Mucosa of stomach (tissue), 1 donor: ENCODE results near the gene MEGF10.
"Not testable (repeated sequence)": the region's sequence is repeated elsewhere in the genome, so short reads cannot be mapped to it uniquely, and the experiment has no call there.

Experiments
- H3K27me3 ChIP-seq: one replicate; pipeline ENCODE4 v1.7.0; 2013; ENCODE audit warnings: mild to moderate bottlenecking, low read length; ENCODE audit not compliant: control insufficient read depth, insufficient read depth
- H3K36me3 ChIP-seq: one replicate; pipeline ENCODE4 v1.7.0; 2013; ENCODE audit warnings: low read length; ENCODE audit not compliant: control insufficient read depth, insufficient read depth
- H3K4me1 ChIP-seq: one replicate; pipeline ENCODE4 v1.7.0; 2013; ENCODE audit warnings: mild to moderate bottlenecking, low read length; ENCODE audit not compliant: control insufficient read depth, insufficient read depth
- H3K4me3 ChIP-seq: one replicate; pipeline ENCODE4 v1.7.0; 2013; ENCODE audit warnings: low read length
- H3K9ac ChIP-seq: one replicate; pipeline ENCODE4 v1.7.0; 2013; ENCODE audit warnings: mild to moderate bottlenecking, low read length, moderate library complexity
- H3K9me3 ChIP-seq: one replicate; pipeline ENCODE4 v1.7.0; 2013; ENCODE audit warnings: mild to moderate bottlenecking, low read length, moderate library complexity; ENCODE audit not compliant: control insufficient read depth
- donor health status: Pancreatic carcinoma.

MEGF10 gene

GRCh38 chr5:127288676-127289075 is 1.9 kb upstream of the MEGF10 start:
- Histone ChIP-seq H3K9me3 (no peaks in the 10 kb centered on the region), H3K4me3 (no peak overlapping the region), H3K27me3 (peaks cover 35% of the 10 kb centered on the region), H3K4me1 (peaks cover 8% of the 10 kb centered on the region), H3K9ac (no peak overlapping the region), H3K36me3 (no peaks in the 10 kb centered on the region)

GRCh38 chr5:127290946-127291693 is 524 bp downstream of the MEGF10 start:
- no peaks in the 10 kb centered on the region for H3K9me3 ChIP-seq
- H3K27me3 ChIP-seq: peaks cover 35% of the 10 kb centered on the region
- H3K4me1 ChIP-seq: peaks cover 8% of the 10 kb centered on the region
- H3K36me3 ChIP-seq: no peaks in the 10 kb centered on the region
- no peak overlapping the region for H3K9ac ChIP-seq
- H3K4me3 ChIP-seq: no peak overlapping the region

GRCh38 chr5:127292030-127292735 is 1.6 kb downstream of the MEGF10 start:
- H3K4me3 ChIP-seq: no peak overlapping the region

GRCh38 chr5:127293373-127293772 is 2.8 kb downstream of the MEGF10 start:
- H3K4me3 ChIP-seq: no peak overlapping the region
- H3K36me3 ChIP-seq: no peaks in the 10 kb centered on the region
- peaks cover 35% of the 10 kb centered on the region for H3K27me3 ChIP-seq
- H3K9me3 ChIP-seq: no peaks in the 10 kb centered on the region
- peaks cover 8% of the 10 kb centered on the region for H3K4me1 ChIP-seq
- H3K9ac ChIP-seq: no peak overlapping the region

More at GRCh38 chr5:127292030-127292735, 1.6 kb downstream of the MEGF10 start:
- no peaks in the 10 kb centered on the region for H3K36me3 ChIP-seq
- peaks cover 8% of the 10 kb centered on the region for H3K4me1 ChIP-seq
- peaks cover 35% of the 10 kb centered on the region for H3K27me3 ChIP-seq
- H3K9me3 ChIP-seq: no peaks in the 10 kb centered on the region
- H3K9ac ChIP-seq: no peak overlapping the region

- Histone ChIP-seq H3K4me1 (peaks cover 8% of the 10 kb centered on the region), H3K27me3 (peaks cover 34% of the 10 kb centered on the region), H3K36me3 (no peaks in the 10 kb centered on the region), H3K9ac (no peak overlapping the region), H3K4me3 (no peak overlapping the region), H3K9me3 (no peaks in the 10 kb centered on the region)
Measured at GRCh38 chr5:127294829-127295228, 4.2 kb downstream of the MEGF10 start.

GRCh38 chr5:127295454-127295853 is 4.9 kb downstream of the MEGF10 start:
- Histone ChIP-seq H3K9ac (no peak overlapping the region), H3K9me3 (no peaks in the 10 kb centered on the region), H3K4me3 (no peak overlapping the region), H3K36me3 (no peaks in the 10 kb centered on the region), H3K27me3 (peaks cover 27% of the 10 kb centered on the region), H3K4me1 (peaks cover 3% of the 10 kb centered on the region)

DNA sequence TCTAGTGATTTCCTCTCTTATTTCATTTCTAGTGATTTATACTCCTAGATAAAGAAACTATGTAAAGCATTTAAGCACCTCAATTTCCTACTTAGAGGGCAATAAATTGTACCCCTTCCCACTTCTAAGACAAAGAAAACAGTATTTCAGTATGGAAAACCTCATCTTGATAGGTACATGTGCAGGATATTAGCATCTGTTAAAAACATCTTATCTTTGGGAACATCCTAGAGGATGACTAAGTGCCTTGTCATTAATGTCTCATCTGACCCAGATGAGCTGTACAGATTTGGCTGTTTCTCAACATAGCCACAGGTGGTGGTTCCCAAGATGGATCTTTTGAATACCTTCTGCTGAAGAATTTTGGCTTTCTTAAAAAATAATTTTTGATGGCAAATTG is 5.7 kb downstream of the MEGF10 start:
- Histone ChIP-seq H3K9ac (no peak overlapping the region), H3K27me3 (peaks cover 19% of the 10 kb centered on the region), H3K4me3 (no peak overlapping the region), H3K4me1 (no peaks in the 10 kb centered on the region), H3K36me3 (no peaks in the 10 kb centered on the region), H3K9me3 (no peaks in the 10 kb centered on the region)

DNA sequence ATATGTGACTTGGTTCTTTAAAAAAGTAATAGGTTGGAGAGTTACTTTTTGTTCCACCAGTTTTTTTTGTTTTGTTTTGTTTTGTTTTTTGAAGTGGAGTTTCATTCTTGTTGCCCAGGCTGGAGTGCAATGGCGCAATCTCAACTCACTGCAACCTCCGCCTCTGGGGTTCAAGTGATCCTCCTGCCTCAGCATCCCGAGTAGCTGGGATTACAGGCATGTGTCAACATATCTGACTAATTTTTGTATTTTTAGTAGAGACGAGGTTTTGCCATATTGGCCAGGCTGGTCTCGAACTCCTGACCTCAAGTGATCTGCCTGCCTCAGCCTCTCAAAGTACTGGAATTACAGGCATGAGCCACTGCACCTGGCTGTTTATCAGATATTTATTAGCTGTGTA is 6.3 kb downstream of the MEGF10 start:
- not testable (repeated sequence) for H3K9me3 ChIP-seq, H3K4me1 ChIP-seq, H3K36me3 ChIP-seq, H3K9ac ChIP-seq, H3K4me3 ChIP-seq
- peaks cover 14% of the 10 kb centered on the region for H3K27me3 ChIP-seq

- Histone ChIP-seq H3K27me3 (peaks cover 8% of the 10 kb centered on the region), H3K9me3 (no peaks in the 10 kb centered on the region), H3K9ac (no peak overlapping the region), H3K36me3 (no peaks in the 10 kb centered on the region), H3K4me3 (no peak overlapping the region), H3K4me1 (no peaks in the 10 kb centered on the region)
Measured at GRCh38 chr5:127297348-127298035, 6.9 kb downstream of the MEGF10 start.

GRCh38 chr5:127298036-127298429 is 7.4 kb downstream of the MEGF10 start:
- Histone ChIP-seq H3K27me3 (peaks cover 5% of the 10 kb centered on the region), H3K9me3 (no peaks in the 10 kb centered on the region), H3K4me3 (no peak overlapping the region), H3K36me3 (no peaks in the 10 kb centered on the region), H3K4me1 (no peaks in the 10 kb centered on the region), H3K9ac (no peak overlapping the region)

DNA sequence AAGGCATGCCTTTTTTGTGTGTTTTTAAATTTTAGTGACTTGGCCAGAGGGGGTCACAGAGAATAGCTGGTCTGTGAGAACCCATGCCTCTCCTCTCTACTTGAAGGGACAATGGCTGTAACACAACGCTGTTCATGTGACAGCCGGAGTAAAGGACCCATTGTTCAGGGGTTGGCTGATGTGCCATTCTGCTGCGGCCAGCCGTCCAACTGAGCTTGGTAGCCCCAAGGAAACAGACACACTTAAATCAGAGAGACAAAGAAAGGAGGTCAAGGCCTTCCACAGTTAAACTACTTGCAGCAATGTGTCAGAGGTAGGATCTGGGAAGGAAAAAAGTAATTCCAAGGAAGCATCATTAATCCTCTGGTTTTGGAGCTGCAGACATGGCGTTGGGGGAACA is 8.1 kb downstream of the MEGF10 start:
- no peak overlapping the region for H3K4me3 ChIP-seq
- no peaks in the 10 kb centered on the region for H3K27me3 ChIP-seq
- H3K9ac ChIP-seq: no peak overlapping the region
- H3K4me1 ChIP-seq: no peaks in the 10 kb centered on the region
- no peaks in the 10 kb centered on the region for H3K9me3 ChIP-seq
- H3K36me3 ChIP-seq: no peaks in the 10 kb centered on the region

GRCh38 chr5:127299678-127300077 is 9.1 kb downstream of the MEGF10 start:
- H3K36me3 ChIP-seq: no peaks in the 10 kb centered on the region
- no peak overlapping the region for H3K9ac ChIP-seq
- no peak overlapping the region for H3K4me3 ChIP-seq
- H3K9me3 ChIP-seq: no peaks in the 10 kb centered on the region
- H3K27me3 ChIP-seq: no peaks in the 10 kb centered on the region
- no peaks in the 10 kb centered on the region for H3K4me1 ChIP-seq
